SK-N-SH (cell line): Measurements from ENCODE around the gene FLT3LG. TPM values are rescaled to one million over a fixed set of nuclear protein-coding genes. Genes with fewer than 3 reads are reported as not detected.

ENCODE experiments used
- CTCF ChIA-PET: fragments of 300-600, 350-600 bp; formaldehyde crosslinking; extraction: SDS; loops from one replicate; lab custom pipeline; 2021; lab: Yijun Ruan, JAX
- POLR2A ChIA-PET: fragments of 350-600 bp; sonication (Branson Sonifier 250); formaldehyde crosslinking; extraction: SDS; loops from one replicate; lab custom pipeline; 2020; ENCODE audit warnings: antibody characterized with exemption, inconsistent platforms; lab: Yijun Ruan, JAX
- DNase-seq: peaks from one replicate; pipeline ENCODE4 v3.0.0; 2012
- H2AFZ ChIP-seq: fragments of 200-600 bp; sonication (generic); 2 replicates; pipeline ENCODE4 v1.8.1; 2016; ENCODE audit warnings: antibody characterized with exemption, mild to moderate bottlenecking, low read depth
- H3F3A ChIP-seq: fragments of 200-600 bp; sonication (generic); replicated peaks from 2 replicates; pipeline ENCODE3; 2016; ENCODE audit warnings: antibody characterized with exemption, mild to moderate bottlenecking; ENCODE audit not compliant: insufficient read depth
- H3K27ac ChIP-seq, 2 experiments: fragments of 200-500 bp in 1 of 2; fragments of 200-600 bp in 1 of 2; sonication (Bioruptor generic) in 1 of 2; sonication (generic), shearing (Covaris generic) in 1 of 2; 2 replicates each; pipeline versions ENCODE4 v1.5.1 to v1.6.1; 2014 to 2016; ENCODE audit warnings: low read depth in 2 of 2, inconsistent platforms in 1 of 2, low read length in 1 of 2, mild to moderate bottlenecking in 1 of 2, mixed read lengths in 1 of 2
- H3K27me3 ChIP-seq: fragments of 200-600 bp; sonication (generic), shearing (Covaris generic); 2 replicates; pipeline ENCODE4 v1.6.1; 2016; ENCODE audit warnings: mixed run types; ENCODE audit not compliant: insufficient read depth
- H3K36me3 ChIP-seq, 2 experiments: fragments of 200-500 bp in 1 of 2; fragments of 200-600 bp in 1 of 2; sonication (Bioruptor generic) in 1 of 2; sonication (generic) in 1 of 2; replicated peaks in 1 of 2; 2 replicates each; pipeline versions ENCODE3 to v1.5.1; 2014 to 2016; ENCODE audit warnings: low read length in 1 of 2, mild to moderate bottlenecking in 1 of 2; ENCODE audit not compliant: insufficient read depth in 2 of 2, control insufficient read depth in 1 of 2
- H3K4me1 ChIP-seq, 2 experiments: fragments of 200-500 bp in 1 of 2; fragments of 200-600 bp in 1 of 2; sonication (Bioruptor generic) in 1 of 2; sonication (generic), shearing (Covaris generic) in 1 of 2; 2 replicates each; pipeline versions ENCODE4 v1.5.1 to v1.6.1; 2014 to 2016; ENCODE audit warnings: low read depth in 1 of 2, low read length in 1 of 2, mixed run types in 1 of 2; ENCODE audit not compliant: insufficient read depth in 2 of 2, control insufficient read depth in 1 of 2
- H3K4me2 ChIP-seq: fragments of 200-600 bp; sonication (generic), shearing (Covaris generic); 2 replicates; pipeline ENCODE4 v1.6.1; 2017; ENCODE audit warnings: mixed run types
- H3K4me3 ChIP-seq, 2 experiments: fragments of 200-500 bp in 1 of 2; fragments of 200-600 bp in 1 of 2; sonication (Bioruptor generic) in 1 of 2; sonication (generic), shearing (Covaris generic) in 1 of 2; 2 replicates each; pipeline versions ENCODE4 v1.5.1 to v1.8.1; 2014 to 2016; ENCODE audit warnings: low read depth in 2 of 2, inconsistent platforms in 1 of 2, low read length in 1 of 2, mild to moderate bottlenecking in 1 of 2, mixed read lengths in 1 of 2, moderate library complexity in 1 of 2
- H3K79me2 ChIP-seq: fragments of 200-600 bp; sonication (generic); 2 replicates; pipeline ENCODE4 v1.8.1; 2017; ENCODE audit warnings: mild to moderate bottlenecking; ENCODE audit not compliant: insufficient read depth
- H3K9ac ChIP-seq: fragments of 200-600 bp; sonication (generic); 2 replicates; pipeline ENCODE4 v1.6.1; 2017; ENCODE audit warnings: mixed run types
- H3K9me2 ChIP-seq: fragments of 200-600 bp; sonication (generic); 2 replicates; pipeline ENCODE4 v1.6.1; 2017; ENCODE audit warnings: mixed run types
- H3K9me3 ChIP-seq: fragments of 200-600 bp; sonication (generic); 2 replicates; pipeline ENCODE4 v1.6.1; 2017; ENCODE audit warnings: mixed run types, mild to moderate bottlenecking, moderate library complexity
- H4K20me1 ChIP-seq: fragments of 200-600 bp; sonication (generic); 2 replicates; pipeline ENCODE4 v1.6.1; 2017; ENCODE audit warnings: mild to moderate bottlenecking, mixed run types; ENCODE audit not compliant: insufficient read depth
- CHD2 ChIP-seq: fragments of 150-350 bp; IDR thresholded peaks from 2 replicates; pipeline ENCODE4 v1.6.1; 2018; ENCODE audit warnings: low read length; ENCODE audit not compliant: partially characterized antibody
- CTCF ChIP-seq: fragments of 200-600 bp; sonication (generic); IDR thresholded peaks from 2 replicates; pipeline ENCODE4 v1.6.1; 2017; ENCODE audit warnings: antibody characterized with exemption, mild to moderate bottlenecking, moderate library complexity
- ELF1 ChIP-seq: IDR thresholded peaks from 2 replicates; pipeline ENCODE4 v1.4.0; 2012
- EP300 ChIP-seq, 2 experiments: IDR thresholded peaks; 2 replicates each; pipeline versions ENCODE4 v1.4.0 to v1.6.1; 2012; ENCODE audit warnings: borderline replicate concordance in 1 of 2, low read depth in 1 of 2, low read length in 1 of 2
- FOXM1 ChIP-seq: IDR thresholded peaks from 2 replicates; pipeline ENCODE4 v1.4.0; 2012; ENCODE audit warnings: low read depth, mild to moderate bottlenecking
- GABPA ChIP-seq: IDR thresholded peaks from 2 replicates; pipeline ENCODE4 v1.4.0; 2012; ENCODE audit warnings: low read depth, mild to moderate bottlenecking
- GATA2 ChIP-seq: sonication (generic); formaldehyde crosslinking; IDR thresholded peaks from 2 replicates; pipeline ENCODE4 v1.5.0; 2020; ENCODE audit warnings: mild to moderate bottlenecking, missing genetic modification reagents
- IRF3 ChIP-seq: fragments of 150-350 bp; IDR thresholded peaks from 2 replicates; pipeline ENCODE4 v1.6.1; 2016; ENCODE audit warnings: mild to moderate bottlenecking, low read depth, low read length
- JUND ChIP-seq: IDR thresholded peaks from 2 replicates; pipeline ENCODE4 v1.4.0; 2012
- MAX ChIP-seq: IDR thresholded peaks from 2 replicates; pipeline ENCODE4 v1.4.0; 2012; ENCODE audit warnings: low read depth
- MEF2A ChIP-seq: IDR thresholded peaks from 2 replicates; pipeline ENCODE4 v1.4.0; 2012; ENCODE audit warnings: low read depth, borderline replicate concordance
- MXI1 ChIP-seq: IDR thresholded peaks from 2 replicates; pipeline ENCODE4 v1.6.1; 2012; ENCODE audit warnings: mild to moderate bottlenecking, low read depth, low read length, improper control_type of control experiment
- PBX3 ChIP-seq: IDR thresholded peaks from 2 replicates; pipeline ENCODE4; 2012
- POLR2AphosphoS5 ChIP-seq: IDR thresholded peaks from 2 replicates; pipeline ENCODE4 v1.6.1; 2012; ENCODE audit warnings: low read depth, low read length
- RAD21 ChIP-seq: IDR thresholded peaks from 2 replicates; pipeline ENCODE4 v1.6.1; 2012; ENCODE audit warnings: mild to moderate bottlenecking, low read length
- RCOR1 ChIP-seq: fragments of 150-350 bp; IDR thresholded peaks from 2 replicates; pipeline ENCODE4 v1.6.1; 2017; ENCODE audit warnings: antibody characterized with exemption, low read length
- RFX5 ChIP-seq: IDR thresholded peaks from 2 replicates; pipeline ENCODE4 v1.6.1; 2012; ENCODE audit warnings: mild to moderate bottlenecking, improper control_type of control experiment, low read length
- RXRA ChIP-seq: IDR thresholded peaks from 2 replicates; pipeline ENCODE4 v1.4.0; 2012; ENCODE audit warnings: low read depth, mild to moderate bottlenecking, borderline replicate concordance
- SIN3A ChIP-seq: IDR thresholded peaks from 2 replicates; pipeline ENCODE4 v1.6.1; 2012; ENCODE audit warnings: low read depth, mild to moderate bottlenecking, low read length, moderate library complexity, borderline replicate concordance
- SMC3 ChIP-seq: IDR thresholded peaks from 2 replicates; pipeline ENCODE4 v1.6.1; 2012; ENCODE audit warnings: low read depth, low read length, improper control_type of control experiment
- TCF12 ChIP-seq: IDR thresholded peaks from 2 replicates; pipeline ENCODE4 v1.4.0; 2012
- USF1 ChIP-seq: IDR thresholded peaks from 2 replicates; pipeline ENCODE4 v1.4.0; 2012; ENCODE audit warnings: low read depth, borderline replicate concordance
- USF2 ChIP-seq: fragments of 150-350 bp; IDR thresholded peaks from 2 replicates; pipeline ENCODE4 v1.6.1; 2017; ENCODE audit warnings: antibody characterized with exemption, low read length, low read depth, borderline replicate concordance
- YY1 ChIP-seq: IDR thresholded peaks from 2 replicates; pipeline ENCODE4 v1.4.0; 2012; ENCODE audit warnings: low read depth, mild to moderate bottlenecking
- ZBTB33 ChIP-seq: IDR thresholded peaks from 2 replicates; pipeline ENCODE4 v1.4.0; 2012; ENCODE audit warnings: low read depth, borderline replicate concordance
- WGBS: methylation state at CpG from one replicate; pipeline ENCODE4 v1.1.6; 2017; ENCODE audit warnings: low lambda C conversion rate; 5-methylcytosine and 5-hydroxymethylcytosine counted together
- polyA plus RNA-seq, 3 experiments: library from polyadenylated mRNA; depleted of rRNA; stranded (reverse); fragments of >200 nt; gene quantifications; 2 replicates each; pipeline ENCODE4 v1.2.3, GENCODE V29; 2012

The FLT3LG gene
- polyA plus RNA-seq, 1 of the 3 experiments (the other 2 are of a cell fraction) = 6.4 TPM

- DNase-seq = peak; percentile 91
- peak overlapping the region; percentile 96 for H3K4me2 ChIP-seq
- H3K4me1 ChIP-seq = peaks cover 0 to 22% of the 10 kb centered on the region in 2 experiments; a peak in 1 of 4 replicates
- ChIA-PET CTCF (interaction anchor here (0.5 to 11.2 kb wide), 24 partner anchors 8 to 1273 kb away, joined by 3 to 149 read pairs (median 4); partner anchors contain the start of genes CGB7, DKKL1, KASH5 and PIH1D1), POLR2A (interaction anchor here (1.4 kb wide), 1 partner anchor 8 kb away, joined by 4 read pairs; the partner anchor contains the start of gene PIH1D1)
- H3F3A ChIP-seq = peaks cover 23% of the 10 kb centered on the region
- no peaks in the 10 kb centered on the region for H3K9me3 ChIP-seq
- peaks cover 1 to 7% of the 10 kb centered on the region in 2 experiments for H3K36me3 ChIP-seq
- peaks cover 33% of the 10 kb centered on the region for H3K27me3 ChIP-seq
- H2AFZ ChIP-seq = peak overlapping the region; percentile 98
- no peaks in the 10 kb centered on the region; the same call in 1 of the 2 replicates for H4K20me1 ChIP-seq
- peak overlapping the region; percentile 54 to 79 for H3K27ac ChIP-seq
- under 1% methylated on average over 30 of the region's 47 CpGs for WGBS
- H3K79me2 ChIP-seq = peaks cover 2% of the 10 kb centered on the region; the same call in 1 of the 2 replicates
- no peaks in the 10 kb centered on the region for H3K9me2 ChIP-seq
- peak overlapping the region; percentile 62 to 66 for H3K4me3 ChIP-seq
- peak overlapping the region; percentile 57; the same call in 1 of the 2 replicates for H3K9ac ChIP-seq
- TF ChIP-seq RCOR1 (no peak), POLR2AphosphoS5 (no peak), SIN3A (peak; percentile 53; the same call in 1 of the 2 replicates), RXRA (no peak), CTCF (peak; percentile 91), GATA2 (CRISPR knock-in tag) (no peak), RFX5 (no peak), RAD21 (peak; percentile 66), ZBTB33 (peak; percentile 72; the same call in 1 of the 2 replicates), YY1 (no peak), JUND (no peak), FOXM1 (no peak), GABPA (peak; percentile 50), SMC3 (peak; percentile 87), MEF2A (no peak), CHD2 (peak; percentile 89), MAX (peak; percentile 49; the same call in 1 of the 2 replicates), MXI1 (no peak), TCF12 (no peak; the same call in 1 of the 2 replicates), IRF3 (no peak), ELF1 (peak; percentile 32; the same call in 1 of the 2 replicates), USF1 (no peak), EP300 (IDR thresholded peaks at IDR 0.05; ENCODE audit: borderline replicate concordance in 1 of 2, low read depth in 1 of 2, low read length in 1 of 2) (no peak), USF2 (no peak), PBX3 (no peak)
Observed at GRCh38 chr19:49443366-49444099, 30.5 kb upstream of the FLT3LG start.
